ENCODE measurements around the gene PTGIS.

DNA sequence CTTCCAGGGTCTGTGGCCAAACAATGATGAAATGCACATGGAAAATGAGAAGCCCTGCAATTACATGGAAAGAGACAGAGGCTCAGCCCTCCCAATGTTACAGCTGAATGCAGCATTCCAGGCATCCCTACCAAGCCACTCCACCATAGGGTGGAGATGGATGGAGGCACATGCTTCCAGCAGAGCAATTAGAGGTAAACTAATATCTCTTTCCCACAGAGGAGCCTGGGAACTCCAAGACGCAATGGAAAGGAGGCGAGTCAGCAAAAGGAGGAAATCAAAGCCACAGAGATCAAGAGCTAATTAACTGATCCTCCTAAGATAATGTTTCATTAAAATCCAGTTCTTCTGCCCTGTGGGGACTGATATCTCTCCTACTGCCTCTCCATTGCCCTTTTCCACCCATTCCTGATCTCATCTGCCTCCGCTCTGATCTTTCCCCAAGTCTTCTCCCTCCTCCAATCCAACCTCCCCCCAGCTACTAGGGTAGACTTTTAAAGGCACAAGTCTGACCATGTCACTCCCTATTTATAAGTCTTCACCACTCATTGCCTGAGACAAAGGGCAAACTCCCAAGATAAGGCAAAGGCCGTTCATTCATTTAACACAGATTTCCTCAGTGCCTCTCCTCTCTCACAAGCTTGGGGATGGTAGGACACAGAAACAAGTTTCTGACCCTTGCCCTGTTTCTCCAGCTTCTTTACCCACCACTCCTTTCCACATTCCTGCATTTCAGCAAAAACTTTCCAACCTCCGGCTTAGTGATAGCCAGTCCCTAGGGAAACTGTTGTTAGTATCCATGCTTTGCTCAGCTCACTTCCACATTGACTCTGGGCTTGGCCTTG lies 71.2 kb downstream of the PTGIS start:
- no peak for TF ChIP-seq EZH2 (IDR thresholded peaks at IDR 0.05; ENCODE audit: insufficient read depth, poor library complexity, severe bottlenecking)
- no peak for TF ChIP-seq EZH2phosphoT487 (IDR thresholded peaks at IDR 0.05; ENCODE audit: insufficient read depth, low read depth)
